C4-2B (cell line): ENCODE data around the gene STK11IP.
A peak's percentile ranks its signal among the peaks of the same experiment; 100 is the strongest.

Experiments used
- H3K27ac ChIP-seq: fragments of 450-650 bp; 2 replicates; pipeline ENCODE4 v1.5.1; 2017
- ZFX ChIP-seq: fragments of 450-650 bp; IDR thresholded peaks from 2 replicates; pipeline ENCODE4 v1.6.1; 2017
- TF ChIP-seq, protein P1 (sequence below): fragments of 450-650 bp; conservative IDR thresholded peaks from 2 replicates; pipeline ENCODE4 v1.5.1; 2017; ENCODE audit warnings: mild to moderate bottlenecking

The STK11IP gene

DNA sequence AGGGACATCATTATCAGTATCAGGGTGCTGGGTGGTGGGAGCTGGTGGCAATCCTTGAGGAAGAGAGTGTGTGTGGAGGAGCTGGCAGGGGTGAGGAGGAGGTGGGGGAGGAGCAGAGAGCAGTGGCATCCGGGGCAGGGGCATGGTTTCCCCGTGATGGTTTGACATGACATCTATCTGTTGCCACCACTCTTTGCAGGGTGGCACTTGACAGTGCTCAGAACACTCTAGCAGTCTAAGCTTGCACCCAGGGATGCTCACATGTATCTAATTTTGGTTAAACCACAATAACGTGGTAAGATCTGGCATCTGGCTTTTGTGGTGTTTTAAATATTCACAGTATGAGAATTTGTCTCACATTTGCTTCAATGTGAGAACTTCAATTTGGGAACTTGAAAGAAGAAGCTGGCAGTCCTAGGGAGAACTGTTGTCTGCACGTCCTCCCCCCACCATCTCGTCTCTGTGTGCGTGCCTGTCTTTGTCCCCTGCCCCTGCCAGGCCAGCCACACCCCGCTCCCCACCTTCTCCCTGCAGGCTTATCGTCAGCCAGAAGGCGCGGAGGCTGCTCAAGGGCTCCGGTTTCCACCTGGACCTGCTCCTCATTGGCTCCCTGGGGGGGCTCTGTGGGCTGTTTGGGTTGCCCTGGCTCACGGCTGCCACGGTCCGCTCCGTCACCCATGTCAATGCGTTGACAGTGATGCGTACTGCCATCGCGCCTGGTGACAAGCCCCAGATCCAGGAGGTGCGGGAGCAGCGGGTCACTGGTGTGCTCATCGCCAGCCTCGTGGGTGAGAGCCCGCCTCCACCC is 41.5 kb downstream of the STK11IP start:
- no peak for TF ChIP-seq ZFX
- H3K27ac ChIP-seq, result no peak overlapping the region

DNA sequence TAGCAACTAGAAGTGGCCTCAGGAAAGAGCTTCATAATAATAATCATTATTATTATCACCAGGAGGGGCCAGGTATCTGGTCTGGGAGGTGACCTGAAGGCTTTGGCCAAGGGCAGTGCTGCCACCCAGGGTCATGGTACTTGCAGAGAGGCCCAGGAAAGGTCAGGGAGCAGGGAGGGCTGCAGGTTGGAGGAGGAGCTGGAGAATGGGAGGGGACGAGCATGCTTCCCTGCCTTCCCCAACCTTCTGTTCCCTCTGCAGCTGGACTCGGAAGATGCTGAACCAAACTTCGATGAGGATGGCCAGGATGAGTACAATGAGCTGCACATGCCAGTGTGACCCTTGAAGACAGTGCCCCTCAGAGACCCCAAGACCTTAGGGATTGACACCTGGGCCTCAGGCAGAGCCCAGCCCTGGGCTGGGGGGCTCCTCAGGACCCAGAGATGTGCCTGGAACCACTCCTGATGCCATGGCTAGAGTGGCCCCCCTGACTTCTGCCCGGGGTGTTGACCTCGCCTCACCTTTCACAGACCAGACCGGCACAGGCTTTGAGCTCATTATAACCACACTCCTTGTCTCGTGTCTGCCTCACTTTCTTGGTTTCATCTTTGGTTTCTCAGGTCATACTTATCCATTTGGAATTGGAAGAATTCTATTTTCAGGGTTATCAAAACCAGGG is 43.9 kb downstream of the STK11IP start:
- TF ChIP-seq, protein P1, sequence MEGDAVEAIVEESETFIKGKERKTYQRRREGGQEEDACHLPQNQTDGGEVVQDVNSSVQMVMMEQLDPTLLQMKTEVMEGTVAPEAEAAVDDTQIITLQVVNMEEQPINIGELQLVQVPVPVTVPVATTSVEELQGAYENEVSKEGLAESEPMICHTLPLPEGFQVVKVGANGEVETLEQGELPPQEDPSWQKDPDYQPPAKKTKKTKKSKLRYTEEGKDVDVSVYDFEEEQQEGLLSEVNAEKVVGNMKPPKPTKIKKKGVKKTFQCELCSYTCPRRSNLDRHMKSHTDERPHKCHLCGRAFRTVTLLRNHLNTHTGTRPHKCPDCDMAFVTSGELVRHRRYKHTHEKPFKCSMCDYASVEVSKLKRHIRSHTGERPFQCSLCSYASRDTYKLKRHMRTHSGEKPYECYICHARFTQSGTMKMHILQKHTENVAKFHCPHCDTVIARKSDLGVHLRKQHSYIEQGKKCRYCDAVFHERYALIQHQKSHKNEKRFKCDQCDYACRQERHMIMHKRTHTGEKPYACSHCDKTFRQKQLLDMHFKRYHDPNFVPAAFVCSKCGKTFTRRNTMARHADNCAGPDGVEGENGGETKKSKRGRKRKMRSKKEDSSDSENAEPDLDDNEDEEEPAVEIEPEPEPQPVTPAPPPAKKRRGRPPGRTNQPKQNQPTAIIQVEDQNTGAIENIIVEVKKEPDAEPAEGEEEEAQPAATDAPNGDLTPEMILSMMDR, result no peak
- no peak for TF ChIP-seq ZFX

GRCh38 chr2:219642069-219642454 is 44.4 kb downstream of the STK11IP start:
- no peak overlapping the region for H3K27ac ChIP-seq
- TF ChIP-seq, protein P1, result no peak
- TF ChIP-seq ZFX, result no peak

More for the DNA sequence above, 43.9 kb downstream of the STK11IP start:
- no peak overlapping the region for H3K27ac ChIP-seq

DNA sequence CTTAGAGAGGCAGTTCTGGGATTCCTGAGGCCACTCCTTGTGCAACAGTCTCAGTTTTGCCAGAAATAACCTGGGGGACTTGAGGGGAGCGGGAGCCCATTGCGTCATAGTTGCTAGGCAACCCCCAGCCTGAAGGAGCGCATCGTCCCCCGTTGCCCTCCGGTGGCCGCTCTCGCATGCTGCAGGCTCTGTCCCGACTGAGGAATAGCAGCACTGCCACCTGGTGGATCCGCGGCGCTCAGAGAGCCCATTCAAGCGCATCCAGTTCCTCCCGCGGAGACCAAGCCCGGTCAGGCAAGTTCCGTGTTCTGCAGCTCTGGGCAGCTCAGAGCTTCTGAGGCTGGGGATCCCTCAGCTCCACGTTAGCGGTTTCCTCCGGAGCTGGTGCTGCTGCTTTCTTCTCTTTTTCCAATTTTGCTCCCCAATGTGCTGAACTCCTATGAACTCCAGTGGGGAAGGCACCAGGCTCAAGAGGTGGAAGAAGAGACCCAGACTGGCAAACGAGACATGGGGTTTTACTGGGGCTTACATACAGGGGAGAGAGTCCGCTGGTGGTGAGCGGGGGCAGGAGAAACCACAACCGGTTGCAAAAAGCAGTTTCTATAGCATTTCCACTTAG is 44.9 kb downstream of the STK11IP start:
- no peak for TF ChIP-seq ZFX
- TF ChIP-seq, protein P1, result peak; percentile 97

GRCh38 chr2:219643084-219643473 is 45.4 kb downstream of the STK11IP start:
- no peak for TF ChIP-seq ZFX
- TF ChIP-seq, protein P1, result no peak
- no peak overlapping the region for H3K27ac ChIP-seq

More for the DNA sequence above, 44.9 kb downstream of the STK11IP start:
- H3K27ac ChIP-seq, result no peak overlapping the region

- TF ChIP-seq ZFX, result no peak
- TF ChIP-seq, protein P1, result no peak
- no peak overlapping the region for H3K27ac ChIP-seq
Observed at GRCh38 chr2:219643788-219644398, 46.2 kb downstream of the STK11IP start.

DNA sequence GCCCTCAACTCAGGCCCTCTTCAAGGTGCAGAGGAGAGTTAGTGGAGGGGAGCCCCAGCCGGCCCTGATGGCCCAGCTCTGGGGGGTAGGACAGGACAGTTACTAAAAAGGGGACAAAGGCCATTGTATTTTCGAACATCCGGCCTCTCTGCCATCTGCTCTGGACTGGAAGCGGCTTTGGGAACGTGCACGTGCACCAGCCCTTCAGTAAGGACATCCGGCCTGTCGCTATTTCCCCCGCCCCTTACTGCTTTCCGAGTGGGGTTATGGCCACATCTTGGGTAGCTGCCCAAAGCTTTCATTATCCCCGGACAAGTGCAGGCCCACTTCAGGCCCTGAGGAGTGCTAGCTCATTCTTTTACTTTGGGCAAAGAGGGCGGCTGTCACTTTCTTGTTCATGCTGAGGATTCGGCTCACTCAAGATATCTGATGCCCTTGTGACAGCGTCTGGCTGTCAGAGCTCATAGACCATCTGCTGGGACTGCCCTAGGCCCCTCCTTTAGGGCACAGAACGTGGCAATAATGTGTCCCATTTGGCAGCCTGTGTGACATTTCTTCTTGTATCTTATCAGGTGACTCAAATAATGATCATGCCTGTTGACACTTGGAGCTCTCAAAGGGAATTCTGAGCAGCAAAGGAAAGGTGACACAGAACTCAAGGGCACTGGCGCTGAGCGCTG is 47.3 kb downstream of the STK11IP start:
- H3K27ac ChIP-seq, result no peak overlapping the region
- TF ChIP-seq, protein P1, result no peak
- no peak for TF ChIP-seq ZFX
